ENCODE results near the gene ST6GALNAC6.

Gene ST6GALNAC6

GRCh38 chr9:127912296-127912695, 12.9 kb upstream of the ST6GALNAC6 start:
- Histone ChIP-seq H3K4me3 (ENCODE audit: low read depth, low read length) (no peak overlapping the region), H3K27ac (no peak overlapping the region), H3K9me3 (ENCODE audit: severe bottlenecking) (no peaks in the 10 kb centered on the region), H3K36me3 (peaks cover 28% of the 10 kb centered on the region), H3K27me3 (ENCODE audit: insufficient read depth, low read depth, severe bottlenecking) (no peaks in the 10 kb centered on the region)
- no peak for DNase-seq
- no peak for TF ChIP-seq CTCF (IDR thresholded peaks at IDR 0.05; ENCODE audit: low read depth, low read length)

- peaks cover 28% of the 10 kb centered on the region for H3K36me3 ChIP-seq
- TF ChIP-seq CTCF (IDR thresholded peaks at IDR 0.05; ENCODE audit: low read depth, low read length): peak; percentile 57; the same call in 1 of the 2 replicates
- peak; percentile 67 for DNase-seq
- no peaks in the 10 kb centered on the region for H3K9me3 ChIP-seq (ENCODE audit: severe bottlenecking)
- H3K27me3 ChIP-seq (ENCODE audit: insufficient read depth, low read depth, severe bottlenecking): no peaks in the 10 kb centered on the region
- H3K4me3 ChIP-seq (ENCODE audit: low read depth, low read length): no peak overlapping the region
- H3K27ac ChIP-seq: peak overlapping the region; percentile 48
These were observed 11.3 kb upstream of the ST6GALNAC6 start for GRCh38 chr9:127910613-127911205.

GRCh38 chr9:127909839-127910273, 10.5 kb upstream of the ST6GALNAC6 start:
- DNase-seq: no peak
- Histone ChIP-seq H3K9me3 (ENCODE audit: severe bottlenecking) (no peaks in the 10 kb centered on the region), H3K36me3 (peaks cover 28% of the 10 kb centered on the region), H3K4me3 (ENCODE audit: low read depth, low read length) (no peak overlapping the region), H3K27ac (peak overlapping the region; percentile 48), H3K27me3 (ENCODE audit: insufficient read depth, low read depth, severe bottlenecking) (no peaks in the 10 kb centered on the region)
- TF ChIP-seq CTCF (IDR thresholded peaks at IDR 0.05; ENCODE audit: low read depth, low read length): no peak

DNA sequence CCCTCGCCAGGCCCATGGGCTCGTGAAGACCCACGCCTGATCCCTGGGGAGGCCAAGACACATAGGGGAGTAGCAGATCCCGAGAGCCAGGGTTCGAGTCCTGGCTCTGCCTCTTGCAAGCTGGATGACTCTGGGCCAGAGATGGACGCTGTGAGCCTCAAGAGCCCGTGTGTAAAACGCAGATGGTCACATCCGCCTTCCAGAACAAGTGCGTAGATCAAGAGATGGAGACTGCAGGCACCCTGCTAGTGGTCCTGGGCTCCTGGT, 9.2 kb upstream of the ST6GALNAC6 start:
- Histone ChIP-seq H3K36me3 (peaks cover 25% of the 10 kb centered on the region), H3K27me3 (ENCODE audit: insufficient read depth, low read depth, severe bottlenecking) (no peaks in the 10 kb centered on the region), H3K4me3 (ENCODE audit: low read depth, low read length) (no peak overlapping the region), H3K9me3 (ENCODE audit: severe bottlenecking) (no peaks in the 10 kb centered on the region), H3K27ac (no peak overlapping the region)
- DNase-seq: no peak
- TF ChIP-seq CTCF (IDR thresholded peaks at IDR 0.05; ENCODE audit: low read depth, low read length): no peak

DNA sequence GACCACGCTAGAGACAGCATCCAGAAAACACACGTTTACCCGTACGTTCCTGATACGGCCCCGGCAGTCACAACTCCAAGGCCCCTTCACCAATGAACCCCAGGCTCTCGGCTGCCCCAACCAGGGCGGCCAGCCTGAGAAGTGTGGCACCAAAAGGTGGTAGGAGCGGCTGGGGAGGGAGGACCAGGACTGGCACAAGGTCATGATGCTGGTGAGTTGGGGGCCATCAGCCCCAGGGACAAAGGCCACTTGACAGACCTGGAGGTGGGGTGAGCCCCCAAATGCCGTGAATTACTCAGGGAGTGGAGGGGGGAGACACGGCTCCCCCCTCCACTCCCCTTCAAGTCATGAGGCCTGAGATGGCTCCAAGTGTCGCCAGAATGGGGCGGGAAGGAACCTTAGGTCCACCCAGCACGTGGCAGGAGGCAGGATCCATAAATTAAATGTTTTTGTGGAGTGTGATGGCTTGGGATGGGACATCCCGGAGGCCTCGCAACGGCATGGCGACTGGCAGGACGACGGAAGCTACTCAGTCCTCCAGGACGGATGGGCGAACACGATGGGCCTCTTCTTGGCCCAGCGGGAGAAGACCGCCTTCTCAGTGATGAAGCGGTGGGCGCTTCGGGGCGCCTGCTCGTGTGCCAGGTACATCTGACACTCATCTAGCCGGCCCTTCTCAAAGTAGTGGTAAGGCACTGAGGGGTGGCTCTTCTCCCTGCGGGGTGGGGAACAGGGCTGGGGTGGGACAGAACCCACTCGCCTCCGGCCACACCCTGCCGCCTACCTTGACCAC, 8.7 kb upstream of the ST6GALNAC6 start:
- Histone ChIP-seq H3K36me3 (peaks cover 24% of the 10 kb centered on the region), H3K27me3 (ENCODE audit: insufficient read depth, low read depth, severe bottlenecking) (no peaks in the 10 kb centered on the region), H3K27ac (no peak overlapping the region), H3K4me3 (ENCODE audit: low read depth, low read length) (no peak overlapping the region), H3K9me3 (ENCODE audit: severe bottlenecking) (no peaks in the 10 kb centered on the region)
- DNase-seq: no peak
- TF ChIP-seq CTCF (IDR thresholded peaks at IDR 0.05; ENCODE audit: low read depth, low read length): no peak
